Activated CD8-positive, alpha-beta memory T cell treated with anti-CD3 and anti-CD28 coated beads for 36 hours (primary cell): ENCODE measurements around the gene IL18R1. TPM values are rescaled to one million over a fixed set of nuclear protein-coding genes. Genes with fewer than 3 reads are reported as not detected.

Experiments
- CTCF ChIA-PET: fragments of 350-600 bp; sonication (Branson Sonifier 250); formaldehyde crosslinking; loops from one replicate; lab custom pipeline; 2021; ENCODE audit warnings: antibody characterized with exemption; lab: Charles Lee
- POLR2A ChIA-PET: fragments of 350-600 bp; sonication (Branson Sonifier 250); formaldehyde crosslinking; loops from one replicate; lab custom pipeline; 2021; ENCODE audit warnings: antibody characterized with exemption; lab: Charles Lee
- total RNA-seq, 2 experiments: library from RNA; stranded (reverse); gene quantifications; one replicate each; pipeline ENCODE4 v1.2.3, GENCODE V29; 2021

The IL18R1 gene
- total RNA-seq, 2 experiments from 2014 or later: 25.1 to 25.8 TPM

DNA sequence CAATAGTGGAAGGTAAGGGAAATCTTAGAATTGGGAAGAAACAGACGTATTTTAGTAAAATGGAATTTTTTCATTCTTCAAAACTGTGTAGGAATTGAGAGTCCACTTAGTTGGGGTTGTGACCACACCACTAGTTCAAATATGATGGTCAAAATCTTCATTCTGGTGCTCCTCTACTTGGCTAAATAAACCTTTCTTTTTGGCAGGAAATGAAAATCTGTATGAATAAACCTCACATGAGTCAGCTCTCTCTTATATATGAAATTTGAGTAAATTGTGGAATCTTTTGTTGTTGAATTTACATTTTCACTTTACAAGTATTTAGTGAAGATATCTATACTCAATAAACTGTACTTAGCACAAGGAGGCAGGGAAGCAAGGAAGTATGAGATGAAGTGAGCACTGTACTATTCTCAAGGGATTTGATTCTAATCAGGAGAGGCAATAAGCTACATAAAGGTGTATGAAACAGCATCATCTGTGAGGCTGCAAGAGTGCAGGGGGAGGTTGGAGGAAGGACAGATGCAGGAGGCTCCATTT is 20.5 kb downstream of the IL18R1 start:
- ChIA-PET POLR2A (no interaction called here), CTCF (no interaction called here)

- CTCF ChIA-PET: no interaction called here
Observed at GRCh38 chr2:102383722-102384121, 28.1 kb downstream of the IL18R1 start.

DNA sequence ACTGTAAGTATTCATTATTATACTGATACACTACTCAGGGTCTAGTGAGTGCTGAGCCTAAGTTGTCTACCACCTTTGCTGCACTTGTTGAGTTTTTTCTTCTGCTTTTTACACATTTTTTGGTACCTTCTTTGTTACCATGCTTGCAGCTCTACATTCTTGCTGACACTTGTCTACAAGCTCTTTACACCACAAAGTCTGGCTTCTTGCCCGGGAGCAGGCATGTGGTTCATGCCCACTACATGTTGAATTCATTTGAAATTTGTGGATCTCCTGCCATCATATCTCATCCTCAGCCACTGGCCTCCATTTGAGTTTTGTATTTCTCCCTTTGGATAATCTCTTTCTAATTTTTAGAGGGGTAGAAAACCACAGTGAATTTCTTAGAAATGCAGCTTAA is 29.9 kb downstream of the IL18R1 start:
- CTCF ChIA-PET: no interaction called here
- POLR2A ChIA-PET: no interaction called here

More at GRCh38 chr2:102383722-102384121, 28.1 kb downstream of the IL18R1 start:
- POLR2A ChIA-PET: no interaction called here

DNA sequence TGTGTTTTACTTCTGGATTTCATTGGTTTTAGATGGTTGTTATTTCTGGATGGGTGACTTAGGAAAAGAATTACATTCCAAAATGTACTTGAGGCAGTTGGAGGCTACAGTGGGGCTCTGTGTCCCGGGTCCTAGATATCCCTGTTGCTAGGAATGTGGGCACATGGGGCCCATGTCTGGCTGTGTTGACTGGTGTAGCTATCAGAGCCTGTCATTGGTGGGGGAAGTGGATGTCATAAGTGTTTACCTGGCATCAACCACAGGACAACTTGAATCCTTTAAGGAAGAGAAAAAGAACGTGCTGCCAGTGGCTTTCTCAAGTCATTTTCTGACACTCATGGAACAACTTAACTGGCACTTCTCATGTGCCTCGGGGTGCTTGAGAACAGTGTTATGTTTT is 30.4 kb downstream of the IL18R1 start:
- POLR2A ChIA-PET: no interaction called here
- CTCF ChIA-PET: no interaction called here

DNA sequence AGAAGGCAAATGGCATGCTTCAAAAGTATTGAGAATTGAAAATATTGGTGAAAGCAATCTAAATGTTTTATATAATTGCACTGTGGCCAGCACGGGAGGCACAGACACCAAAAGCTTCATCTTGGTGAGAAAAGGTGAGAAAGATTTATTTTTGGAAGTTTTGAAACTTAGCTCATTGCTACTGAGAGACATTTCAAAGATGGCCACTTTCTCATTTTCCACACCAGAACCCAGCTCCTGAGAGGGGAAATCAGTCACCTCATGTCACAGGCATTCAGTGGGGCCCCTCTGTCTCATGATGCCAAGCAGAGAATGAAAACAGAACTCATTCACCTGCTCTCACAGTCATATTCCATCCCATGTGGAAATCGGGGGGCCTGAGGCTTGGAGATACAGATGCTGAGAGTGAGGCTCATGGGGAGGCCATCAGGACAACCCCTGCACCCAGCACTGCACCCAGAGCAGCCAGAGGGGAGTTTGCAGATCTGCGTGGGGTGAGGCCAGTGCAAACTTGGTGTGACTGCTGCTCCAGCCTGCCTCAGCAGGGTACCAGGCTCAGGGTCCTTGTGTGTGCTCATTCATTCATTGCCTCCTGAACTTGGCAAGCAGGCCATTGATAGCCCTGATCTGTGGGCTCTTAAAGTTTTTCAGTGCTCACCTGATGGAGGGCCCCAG is 31.4 kb downstream of the IL18R1 start:
- ChIA-PET CTCF (no interaction called here), POLR2A (no interaction called here)

- POLR2A ChIA-PET: no interaction called here
Observed at GRCh38 chr2:102387763-102388546, 32.4 kb downstream of the IL18R1 start.

GRCh38 chr2:102391565-102391964 is 36.0 kb downstream of the IL18R1 start:
- ChIA-PET POLR2A (no interaction called here), CTCF (interaction anchor here (1.0 kb wide), 1 partner anchor 115 kb away, joined by 4 read pairs; no protein-coding TSS in a partner anchor)

More at GRCh38 chr2:102387763-102388546, 32.4 kb downstream of the IL18R1 start:
- CTCF ChIA-PET: no interaction called here

GRCh38 chr2:102392096-102392495 is 36.5 kb downstream of the IL18R1 start:
- ChIA-PET CTCF (interaction anchor here (1.0 kb wide), 1 partner anchor 115 kb away, joined by 4 read pairs; no protein-coding TSS in a partner anchor), POLR2A (no interaction called here)

DNA sequence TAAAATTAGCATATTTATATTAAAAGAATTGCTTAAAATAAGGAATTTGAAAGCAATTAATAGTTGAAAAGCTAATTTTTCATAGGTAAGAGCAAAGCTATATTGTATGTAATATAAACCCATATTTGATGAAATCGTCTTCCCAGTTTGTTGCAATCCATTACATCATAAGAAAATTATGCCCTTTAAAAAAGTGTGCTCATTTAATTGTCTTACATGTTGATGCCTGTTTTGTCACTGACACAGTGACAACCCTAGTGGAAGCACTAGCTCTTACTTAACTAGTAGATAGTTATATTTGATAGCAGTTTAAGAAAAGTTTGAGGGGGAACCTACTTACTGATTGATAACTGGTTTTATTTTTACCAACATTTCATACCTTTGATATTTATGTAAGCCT is 37.3 kb downstream of the IL18R1 start:
- ChIA-PET CTCF (interaction anchor here (0.6 kb wide), 1 partner anchor 285 kb away, joined by 3 read pairs; no protein-coding TSS in a partner anchor), POLR2A (no interaction called here)

- POLR2A ChIA-PET: no interaction called here
- CTCF ChIA-PET: interaction anchor here (1.0 kb wide), 1 partner anchor 463 kb away, joined by 3 read pairs; no protein-coding TSS in a partner anchor
Observed at GRCh38 chr2:102396012-102396411, 40.4 kb downstream of the IL18R1 start.

- CTCF ChIA-PET: interaction anchor here (1.0 kb wide), 1 partner anchor 464 kb away, joined by 3 read pairs; no protein-coding TSS in a partner anchor
- POLR2A ChIA-PET: no interaction called here
Observed at GRCh38 chr2:102397209-102397608, 41.6 kb downstream of the IL18R1 start.

GRCh38 chr2:102399499-102400141 is 44.0 kb downstream of the IL18R1 start:
- ChIA-PET POLR2A (no interaction called here), CTCF (interaction anchor here (1.0 kb wide), 1 partner anchor 160 kb away, joined by 3 read pairs; no protein-coding TSS in a partner anchor)

- POLR2A ChIA-PET: no interaction called here
- CTCF ChIA-PET: no interaction called here
Observed at GRCh38 chr2:102401456-102401855, 45.9 kb downstream of the IL18R1 start.

DNA sequence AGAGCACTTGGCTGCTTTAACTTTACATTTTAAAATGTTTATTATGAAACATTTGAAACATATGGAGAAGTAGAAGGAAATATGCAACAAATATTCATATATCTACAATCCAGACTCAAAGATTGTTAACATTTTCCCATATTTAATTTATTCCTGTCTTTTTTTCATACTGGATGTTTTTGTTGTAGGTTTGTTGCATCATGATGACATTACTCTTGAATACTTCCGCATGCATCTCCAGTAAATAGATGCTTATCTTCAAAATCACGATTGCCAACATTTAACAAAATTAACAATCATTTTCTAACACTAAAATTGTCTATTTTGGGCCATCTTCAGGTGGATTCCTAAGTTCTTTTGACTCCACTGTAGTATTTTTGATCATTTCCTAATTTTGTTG is 46.3 kb downstream of the IL18R1 start:
- CTCF ChIA-PET: no interaction called here
- POLR2A ChIA-PET: no interaction called here

DNA sequence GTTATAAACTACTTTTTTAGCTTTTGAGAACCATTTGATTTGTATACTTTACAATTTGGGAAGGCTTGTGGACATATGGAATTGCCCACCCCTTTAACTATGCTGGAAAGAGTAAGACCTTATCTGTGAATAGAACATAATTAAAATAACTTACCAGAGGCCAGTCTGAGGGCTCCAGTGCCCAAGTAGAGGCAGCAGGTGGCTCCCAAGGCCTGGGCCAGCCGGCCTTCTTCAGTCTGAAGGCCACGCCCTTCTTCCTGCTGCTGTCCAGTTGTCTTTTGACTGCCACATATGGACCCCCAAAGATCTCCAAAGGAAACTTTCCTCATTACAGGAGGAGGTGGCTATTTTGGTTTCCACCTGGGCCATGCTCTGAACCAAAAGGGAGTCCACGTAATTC is 55.4 kb downstream of the IL18R1 start:
- POLR2A ChIA-PET: no interaction called here
- CTCF ChIA-PET: no interaction called here

GRCh38 chr2:102412199-102412598 is 56.6 kb downstream of the IL18R1 start:
- CTCF ChIA-PET: no interaction called here
- POLR2A ChIA-PET: no interaction called here

DNA sequence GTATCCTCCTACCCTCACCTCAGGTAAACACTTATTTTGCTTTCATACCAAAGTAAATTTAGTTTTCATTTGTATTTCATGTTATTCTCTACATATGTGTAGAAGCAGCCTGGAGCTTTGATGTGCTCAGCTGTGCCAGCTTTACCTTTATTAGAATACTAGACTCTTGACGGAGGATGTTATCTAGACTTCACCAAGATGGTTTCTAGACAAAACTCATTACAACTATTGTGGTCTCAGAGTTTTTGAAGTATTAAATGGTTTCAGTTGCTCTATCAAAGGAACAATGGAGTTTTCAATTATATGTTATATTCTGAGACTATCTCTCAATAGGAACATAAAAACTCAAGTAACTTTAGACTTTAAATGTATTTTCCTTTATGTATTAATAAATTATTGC is 62.4 kb downstream of the IL18R1 start:
- ChIA-PET POLR2A (no interaction called here), CTCF (no interaction called here)

- POLR2A ChIA-PET: no interaction called here
- CTCF ChIA-PET: no interaction called here
Observed at GRCh38 chr2:102418421-102418961, 62.9 kb downstream of the IL18R1 start.

- CTCF ChIA-PET: interaction anchor here (0.9 to 1.0 kb wide), 2 partner anchors 23 to 53 kb away, joined by 3 read pairs; no protein-coding TSS in a partner anchor
- POLR2A ChIA-PET: interaction anchor here (1.1 kb wide), 1 partner anchor 52 kb away, joined by 3 read pairs; no protein-coding TSS in a partner anchor
Observed at GRCh38 chr2:102420290-102420689, 64.7 kb downstream of the IL18R1 start.
